Forelimb muscle (tissue), 1 donor: ENCODE measurements around the gene HNRNPUL1. TPM values are rescaled to one million over a fixed set of nuclear protein-coding genes. Genes with fewer than 3 reads are reported as not detected.
"Not testable (repeated sequence)": the region's sequence is repeated elsewhere in the genome, so short reads cannot be mapped to it uniquely, and the experiment has no call there.

Experiments
- DNase-seq: peaks from one replicate; pipeline ENCODE4 v3.0.0-alpha.2; 2013; ENCODE audit warnings: low read depth
- polyA plus RNA-seq: library from polyadenylated mRNA; unstranded; fragments of 120-200 nt; gene quantifications from one replicate; pipeline ENCODE4 v1.2.1, GENCODE V29; 2013; ENCODE audit not compliant: insufficient read length

HNRNPUL1 gene
- polyA plus RNA-seq, result 145 TPM

- peak; percentile 100 for DNase-seq
These were observed at the start of gene HNRNPUL1 for GRCh38 chr19:41263850-41264580. TSS of gene HNRNPUL1 (plus strand) at chr19:41264372. CDS start at chr19:41264504, 132 bp downstream.

GRCh38 chr19:41217741-41218140, 46.4 kb upstream of the HNRNPUL1 start:
- DNase-seq, result no peak

DNA sequence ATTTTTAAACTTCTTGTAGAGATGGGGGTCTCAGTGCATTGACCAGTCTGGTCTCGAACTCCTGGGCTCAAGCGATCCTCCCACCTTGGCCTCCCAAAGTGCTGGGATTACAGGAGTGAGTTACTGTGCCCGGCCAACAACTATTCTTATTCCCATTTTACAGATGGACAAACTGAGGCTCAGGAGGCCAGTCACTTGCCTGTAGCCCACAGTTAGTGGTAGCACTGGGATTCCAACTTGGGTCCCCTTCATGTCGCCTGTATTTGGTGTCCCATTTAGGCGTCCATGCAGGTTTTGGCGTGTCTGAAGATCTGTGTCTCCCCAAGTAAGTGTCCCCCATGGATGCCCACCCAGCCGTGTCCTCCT, 45.9 kb upstream of the HNRNPUL1 start:
- no peak for DNase-seq

- DNase-seq, result peak; percentile 48
These were observed 45.3 kb upstream of the HNRNPUL1 start, which contains the start of gene AXL for GRCh38 chr19:41218615-41219507. TSS of gene AXL (plus strand) at chr19:41219223. CDS start at chr19:41219393, 170 bp downstream.

DNA sequence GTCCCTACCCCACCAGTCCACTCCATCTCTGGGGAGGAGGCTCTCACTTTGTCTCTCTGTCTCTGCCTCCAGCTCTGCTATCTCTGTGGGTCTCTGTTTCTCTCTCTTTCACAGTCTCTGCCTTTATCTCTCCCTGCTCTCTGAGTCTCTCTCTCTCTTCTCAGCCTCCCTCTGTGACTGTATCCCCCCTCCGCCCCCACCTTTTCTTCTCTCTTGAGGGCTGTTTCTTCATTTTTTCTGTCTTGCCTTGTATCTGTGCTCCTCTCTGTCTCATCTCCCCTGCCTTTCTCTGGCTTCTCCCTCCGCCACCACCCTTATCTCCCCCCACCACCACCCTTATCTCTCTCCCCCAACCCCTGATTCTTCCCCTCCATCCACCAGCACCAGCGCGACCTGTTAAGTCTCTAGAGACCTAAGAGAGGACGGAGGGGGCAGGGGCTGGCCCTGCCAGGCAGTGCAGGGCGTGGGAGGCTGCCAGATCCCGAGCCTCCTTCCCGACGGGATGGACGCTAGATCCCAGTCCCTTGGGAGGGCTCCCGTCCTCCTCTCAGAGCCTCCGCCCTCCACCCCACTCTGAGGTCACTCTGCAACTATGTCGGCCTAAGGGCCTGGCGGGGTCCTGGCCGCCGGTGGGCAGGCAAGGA, 44.1 kb upstream of the HNRNPUL1 start:
- no peak for DNase-seq

- DNase-seq, result no peak
These were observed 43.4 kb upstream of the HNRNPUL1 start for GRCh38 chr19:41220811-41221210.

- DNase-seq, result no peak
These were observed 42.5 kb upstream of the HNRNPUL1 start for GRCh38 chr19:41221514-41222205.

GRCh38 chr19:41222240-41222639, 41.9 kb upstream of the HNRNPUL1 start:
- DNase-seq, result no peak

GRCh38 chr19:41223431-41224234, 40.5 kb upstream of the HNRNPUL1 start:
- DNase-seq, result no peak

- DNase-seq, result no peak
These were observed 39.5 kb upstream of the HNRNPUL1 start for GRCh38 chr19:41224632-41225031.

DNA sequence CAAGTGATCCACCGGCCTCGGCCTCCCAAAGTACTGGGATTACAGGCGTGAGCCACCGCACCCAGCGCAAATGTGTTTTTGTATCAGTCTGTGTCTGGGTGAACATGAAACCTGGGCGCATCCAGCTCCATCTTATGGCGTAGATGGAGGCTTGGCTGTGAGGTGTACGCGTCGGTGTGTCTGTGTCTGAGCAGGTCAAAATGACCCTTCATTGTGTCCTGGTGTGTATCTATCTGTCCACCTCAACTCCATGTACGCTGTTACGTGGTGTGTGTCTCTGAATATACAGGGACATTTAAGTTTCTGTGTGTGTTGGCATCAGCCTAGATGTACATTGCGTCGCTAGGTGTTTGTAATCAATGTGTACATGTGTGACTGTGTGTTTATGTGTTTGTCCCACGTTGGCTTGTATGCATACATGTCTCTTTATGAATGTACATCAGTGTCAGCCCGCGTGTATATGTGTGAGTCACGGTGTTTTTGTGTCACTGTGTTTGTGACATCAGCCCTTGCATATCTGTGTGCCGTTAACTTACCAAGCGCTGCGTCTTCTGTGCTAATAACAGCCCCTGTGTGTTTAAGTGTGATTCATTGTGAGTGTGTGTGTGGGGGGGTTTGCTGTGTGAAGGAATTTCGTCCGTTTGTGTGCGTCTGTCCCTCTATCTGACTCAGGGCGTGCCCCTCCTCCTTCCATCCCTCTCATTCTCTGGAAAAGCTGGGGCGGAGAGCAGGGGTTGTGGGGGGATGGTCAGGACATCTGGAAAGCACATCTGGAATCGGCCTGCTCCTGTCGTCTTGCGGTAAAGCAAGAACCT, 38.7 kb upstream of the HNRNPUL1 start:
- peak; percentile 72 for DNase-seq

GRCh38 chr19:41226053-41226873, 37.9 kb upstream of the HNRNPUL1 start:
- DNase-seq, result no peak

- DNase-seq, result no peak
These were observed 37.2 kb upstream of the HNRNPUL1 start for GRCh38 chr19:41226874-41227390.

- no peak for DNase-seq
These were observed 35.7 kb upstream of the HNRNPUL1 start for GRCh38 chr19:41228486-41228885.

DNA sequence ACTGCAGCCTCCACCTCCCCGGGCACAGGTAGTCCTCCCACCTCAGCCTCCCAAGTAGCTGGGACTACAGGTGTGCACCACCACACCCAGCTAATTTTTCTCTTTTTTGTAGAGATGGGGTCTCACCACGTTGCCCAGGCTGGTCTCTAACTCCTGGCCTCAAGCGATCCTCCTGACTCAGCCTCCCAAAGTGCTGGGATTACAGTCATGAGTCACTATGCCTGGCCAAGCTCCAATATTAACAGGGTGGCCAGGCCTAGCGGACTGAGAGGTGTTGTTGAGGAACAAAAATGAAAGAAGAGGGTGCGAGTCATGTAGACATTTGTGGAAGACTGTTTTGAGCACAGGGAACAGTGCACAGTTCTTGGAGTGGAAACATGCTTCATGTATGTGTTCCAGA, 34.8 kb upstream of the HNRNPUL1 start:
- not testable (repeated sequence) for DNase-seq

DNA sequence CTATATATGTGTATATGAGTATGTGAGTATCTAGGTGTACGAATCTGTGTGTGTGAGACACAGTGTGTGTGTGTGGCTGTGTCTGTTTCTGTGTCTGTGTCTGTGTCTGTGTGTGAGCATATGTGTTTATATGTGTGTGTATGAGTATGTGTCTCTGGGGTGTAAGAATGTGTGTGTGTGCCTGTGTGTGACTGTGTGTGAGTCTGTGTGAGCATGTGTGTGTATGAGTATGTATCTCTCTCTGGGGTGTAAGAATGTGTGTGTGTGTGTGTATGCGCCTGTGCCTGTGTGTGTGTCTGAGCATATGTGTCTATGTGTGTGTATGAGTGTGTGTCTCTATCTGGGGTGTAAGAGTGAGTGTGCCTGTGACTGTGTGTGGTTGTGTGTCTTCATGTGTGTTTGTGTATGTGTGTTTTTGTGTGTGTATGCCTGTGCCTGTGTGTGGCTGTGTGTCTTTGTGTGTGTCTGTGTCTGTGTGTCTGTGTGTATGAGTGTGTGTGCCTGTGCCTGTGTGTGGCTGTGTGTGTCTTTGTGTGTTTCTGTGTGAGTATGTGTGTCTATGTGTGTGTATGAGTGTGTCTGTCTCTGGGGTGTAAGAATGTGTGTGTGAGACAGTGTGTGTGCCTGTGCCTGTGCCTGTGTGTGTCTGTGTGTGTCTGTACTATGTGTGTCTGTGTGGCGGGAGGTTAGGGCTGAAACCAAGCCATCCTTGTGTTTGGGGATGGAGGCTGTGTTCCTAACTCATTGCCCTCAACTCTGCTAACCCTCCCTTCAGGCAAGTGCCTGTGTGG, 33.9 kb upstream of the HNRNPUL1 start:
- DNase-seq, result no peak

DNA sequence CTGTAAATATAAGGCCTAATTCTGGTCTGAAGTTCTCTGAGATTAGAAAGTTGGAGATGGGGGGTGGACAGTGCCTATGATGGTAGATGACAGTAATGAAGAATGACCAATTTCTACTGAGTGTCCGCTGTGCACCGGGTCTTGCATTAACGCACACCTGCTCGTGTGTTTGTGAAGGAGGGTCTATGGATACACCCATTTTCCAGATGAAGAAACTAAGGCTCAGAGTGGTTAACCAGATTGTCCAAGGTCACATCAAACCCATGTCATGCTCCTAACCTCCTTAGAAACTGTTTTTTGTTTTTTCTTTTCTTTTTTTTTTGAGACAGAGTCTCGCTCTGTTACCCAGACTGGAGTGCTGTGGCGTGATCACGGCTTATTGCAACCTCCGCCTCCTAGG, 31.5 kb upstream of the HNRNPUL1 start:
- no peak for DNase-seq

GRCh38 chr19:41233748-41234240, 30.4 kb upstream of the HNRNPUL1 start:
- DNase-seq, result no peak
